SK-N-SH (cell line): ENCODE data around the gene RHPN2. TPM values are rescaled to one million over a fixed set of nuclear protein-coding genes. Genes with fewer than 3 reads are reported as not detected.

Experiments
- CTCF ChIA-PET: fragments of 300-600, 350-600 bp; formaldehyde crosslinking; extraction: SDS; loops from one replicate; lab custom pipeline; 2021; lab: Yijun Ruan, JAX
- POLR2A ChIA-PET: fragments of 350-600 bp; sonication (Branson Sonifier 250); formaldehyde crosslinking; extraction: SDS; loops from one replicate; lab custom pipeline; 2020; ENCODE audit warnings: antibody characterized with exemption, inconsistent platforms; lab: Yijun Ruan, JAX
- DNase-seq: peaks from one replicate; pipeline ENCODE4 v3.0.0; 2012
- H2AFZ ChIP-seq: fragments of 200-600 bp; sonication (generic); 2 replicates; pipeline ENCODE4 v1.8.1; 2016; ENCODE audit warnings: antibody characterized with exemption, mild to moderate bottlenecking, low read depth
- H3F3A ChIP-seq: fragments of 200-600 bp; sonication (generic); replicated peaks from 2 replicates; pipeline ENCODE3; 2016; ENCODE audit warnings: antibody characterized with exemption, mild to moderate bottlenecking; ENCODE audit not compliant: insufficient read depth
- H3K27ac ChIP-seq, 2 experiments: fragments of 200-500 bp in 1 of 2; fragments of 200-600 bp in 1 of 2; sonication (Bioruptor generic) in 1 of 2; sonication (generic), shearing (Covaris generic) in 1 of 2; 2 replicates each; pipeline versions ENCODE4 v1.5.1 to v1.6.1; 2014 to 2016; ENCODE audit warnings: low read depth in 2 of 2, inconsistent platforms in 1 of 2, low read length in 1 of 2, mild to moderate bottlenecking in 1 of 2, mixed read lengths in 1 of 2
- H3K27me3 ChIP-seq: fragments of 200-600 bp; sonication (generic), shearing (Covaris generic); 2 replicates; pipeline ENCODE4 v1.6.1; 2016; ENCODE audit warnings: mixed run types; ENCODE audit not compliant: insufficient read depth
- H3K36me3 ChIP-seq, 2 experiments: fragments of 200-500 bp in 1 of 2; fragments of 200-600 bp in 1 of 2; sonication (Bioruptor generic) in 1 of 2; sonication (generic) in 1 of 2; replicated peaks in 1 of 2; 2 replicates each; pipeline versions ENCODE3 to v1.5.1; 2014 to 2016; ENCODE audit warnings: low read length in 1 of 2, mild to moderate bottlenecking in 1 of 2; ENCODE audit not compliant: insufficient read depth in 2 of 2, control insufficient read depth in 1 of 2
- H3K4me1 ChIP-seq, 2 experiments: fragments of 200-500 bp in 1 of 2; fragments of 200-600 bp in 1 of 2; sonication (Bioruptor generic) in 1 of 2; sonication (generic), shearing (Covaris generic) in 1 of 2; 2 replicates each; pipeline versions ENCODE4 v1.5.1 to v1.6.1; 2014 to 2016; ENCODE audit warnings: low read depth in 1 of 2, low read length in 1 of 2, mixed run types in 1 of 2; ENCODE audit not compliant: insufficient read depth in 2 of 2, control insufficient read depth in 1 of 2
- H3K4me2 ChIP-seq: fragments of 200-600 bp; sonication (generic), shearing (Covaris generic); 2 replicates; pipeline ENCODE4 v1.6.1; 2017; ENCODE audit warnings: mixed run types
- H3K4me3 ChIP-seq, 2 experiments: fragments of 200-500 bp in 1 of 2; fragments of 200-600 bp in 1 of 2; sonication (Bioruptor generic) in 1 of 2; sonication (generic), shearing (Covaris generic) in 1 of 2; 2 replicates each; pipeline versions ENCODE4 v1.5.1 to v1.8.1; 2014 to 2016; ENCODE audit warnings: low read depth in 2 of 2, inconsistent platforms in 1 of 2, low read length in 1 of 2, mild to moderate bottlenecking in 1 of 2, mixed read lengths in 1 of 2, moderate library complexity in 1 of 2
- H3K79me2 ChIP-seq: fragments of 200-600 bp; sonication (generic); 2 replicates; pipeline ENCODE4 v1.8.1; 2017; ENCODE audit warnings: mild to moderate bottlenecking; ENCODE audit not compliant: insufficient read depth
- H3K9ac ChIP-seq: fragments of 200-600 bp; sonication (generic); 2 replicates; pipeline ENCODE4 v1.6.1; 2017; ENCODE audit warnings: mixed run types
- H3K9me2 ChIP-seq: fragments of 200-600 bp; sonication (generic); 2 replicates; pipeline ENCODE4 v1.6.1; 2017; ENCODE audit warnings: mixed run types
- H3K9me3 ChIP-seq: fragments of 200-600 bp; sonication (generic); 2 replicates; pipeline ENCODE4 v1.6.1; 2017; ENCODE audit warnings: mixed run types, mild to moderate bottlenecking, moderate library complexity
- H4K20me1 ChIP-seq: fragments of 200-600 bp; sonication (generic); 2 replicates; pipeline ENCODE4 v1.6.1; 2017; ENCODE audit warnings: mild to moderate bottlenecking, mixed run types; ENCODE audit not compliant: insufficient read depth
- FOXJ3 ChIP-seq: sonication (generic); formaldehyde crosslinking; IDR thresholded peaks from 2 replicates; pipeline ENCODE4 v1.5.1; 2020; ENCODE audit warnings: mild to moderate bottlenecking, missing genetic modification reagents
- GABPA ChIP-seq: IDR thresholded peaks from 2 replicates; pipeline ENCODE4 v1.4.0; 2012; ENCODE audit warnings: low read depth, mild to moderate bottlenecking
- MEF2A ChIP-seq: IDR thresholded peaks from 2 replicates; pipeline ENCODE4 v1.4.0; 2012; ENCODE audit warnings: low read depth, borderline replicate concordance
- NFIC ChIP-seq: IDR thresholded peaks from 2 replicates; pipeline ENCODE4 v1.4.0; 2012; ENCODE audit warnings: borderline replicate concordance
- SIN3A ChIP-seq: IDR thresholded peaks from 2 replicates; pipeline ENCODE4 v1.6.1; 2012; ENCODE audit warnings: low read depth, mild to moderate bottlenecking, low read length, moderate library complexity, borderline replicate concordance
- TCF12 ChIP-seq: IDR thresholded peaks from 2 replicates; pipeline ENCODE4 v1.4.0; 2012
- TEAD4 ChIP-seq: IDR thresholded peaks from 2 replicates; pipeline ENCODE4 v1.4.0; 2012; ENCODE audit warnings: mild to moderate bottlenecking, borderline replicate concordance; ENCODE audit not compliant: insufficient read depth
- WGBS: methylation state at CpG from one replicate; pipeline ENCODE4 v1.1.6; 2017; ENCODE audit warnings: low lambda C conversion rate; 5-methylcytosine and 5-hydroxymethylcytosine counted together
- polyA plus RNA-seq, 3 experiments: library from polyadenylated mRNA; depleted of rRNA; stranded (reverse); fragments of >200 nt; gene quantifications; 2 replicates each; pipeline ENCODE4 v1.2.3, GENCODE V29; 2012
- TF ChIP-seq, protein P1 (sequence below): fragments of 200-600 bp; sonication (generic); IDR thresholded peaks from 2 replicates; pipeline ENCODE4 v1.6.1; 2017; ENCODE audit warnings: antibody characterized with exemption, mild to moderate bottlenecking, moderate library complexity

Gene RHPN2
- polyA plus RNA-seq, 1 of the 3 experiments (the other 2 are of a cell fraction) = 7.0 TPM

DNA sequence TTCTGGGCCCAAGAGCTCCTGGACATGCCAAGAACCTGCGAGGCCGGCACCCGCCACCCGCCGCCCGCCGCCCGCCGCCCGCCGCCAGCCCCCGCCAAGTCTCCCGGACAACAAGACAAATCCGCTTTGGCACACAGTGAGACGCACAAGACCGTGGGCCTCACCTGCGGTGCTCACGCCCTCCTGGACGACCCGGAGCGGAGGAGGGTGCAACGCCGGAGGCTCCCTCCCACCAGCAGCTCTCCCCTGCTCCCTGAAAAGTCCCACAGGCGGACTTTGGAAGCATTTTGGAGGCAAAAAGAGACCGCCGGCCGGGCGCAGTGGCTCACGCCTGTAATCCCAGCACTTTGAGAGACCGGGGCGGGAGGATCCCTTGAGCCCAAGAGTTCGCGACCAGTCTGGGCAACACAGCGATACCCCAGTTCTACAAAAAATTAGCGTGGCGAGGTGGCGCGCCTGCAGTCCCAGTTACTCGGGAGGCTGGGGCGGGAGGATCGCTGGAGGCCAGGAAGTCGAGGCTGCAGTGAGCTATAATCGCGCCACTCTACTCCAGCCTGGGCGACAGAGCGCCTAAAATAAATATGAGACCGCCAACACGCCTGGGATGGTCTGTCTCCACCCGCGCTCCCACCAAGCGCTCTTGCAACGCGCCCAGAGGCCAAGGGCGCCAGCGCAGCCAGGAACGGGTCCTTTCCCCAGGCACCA is 783 bp downstream of the RHPN2 start:
- H3K9me2 ChIP-seq = no peaks in the 10 kb centered on the region
- TF ChIP-seq, protein P1, sequence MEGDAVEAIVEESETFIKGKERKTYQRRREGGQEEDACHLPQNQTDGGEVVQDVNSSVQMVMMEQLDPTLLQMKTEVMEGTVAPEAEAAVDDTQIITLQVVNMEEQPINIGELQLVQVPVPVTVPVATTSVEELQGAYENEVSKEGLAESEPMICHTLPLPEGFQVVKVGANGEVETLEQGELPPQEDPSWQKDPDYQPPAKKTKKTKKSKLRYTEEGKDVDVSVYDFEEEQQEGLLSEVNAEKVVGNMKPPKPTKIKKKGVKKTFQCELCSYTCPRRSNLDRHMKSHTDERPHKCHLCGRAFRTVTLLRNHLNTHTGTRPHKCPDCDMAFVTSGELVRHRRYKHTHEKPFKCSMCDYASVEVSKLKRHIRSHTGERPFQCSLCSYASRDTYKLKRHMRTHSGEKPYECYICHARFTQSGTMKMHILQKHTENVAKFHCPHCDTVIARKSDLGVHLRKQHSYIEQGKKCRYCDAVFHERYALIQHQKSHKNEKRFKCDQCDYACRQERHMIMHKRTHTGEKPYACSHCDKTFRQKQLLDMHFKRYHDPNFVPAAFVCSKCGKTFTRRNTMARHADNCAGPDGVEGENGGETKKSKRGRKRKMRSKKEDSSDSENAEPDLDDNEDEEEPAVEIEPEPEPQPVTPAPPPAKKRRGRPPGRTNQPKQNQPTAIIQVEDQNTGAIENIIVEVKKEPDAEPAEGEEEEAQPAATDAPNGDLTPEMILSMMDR = 0 out of 2 replicates have a peak, but pooled peaks have one; percentile 12
- TF ChIP-seq SIN3A = no peak
- no peak overlapping the region for H3K27ac ChIP-seq
- no peaks in the 10 kb centered on the region for H3K9me3 ChIP-seq
- H3K79me2 ChIP-seq = peaks cover 22% of the 10 kb centered on the region; the same call in 1 of the 2 replicates
- peaks cover 10% of the 10 kb centered on the region for H3F3A ChIP-seq
- H3K27me3 ChIP-seq = no peaks in the 10 kb centered on the region
- CTCF ChIA-PET = no interaction called here
- peak overlapping the region; percentile 90 for H2AFZ ChIP-seq
- POLR2A ChIA-PET = interaction anchor here (1.2 kb wide), 1 partner anchor 17 kb away, joined by 5 read pairs; the partner anchor contains the start of gene GPATCH1
- H4K20me1 ChIP-seq = no peaks in the 10 kb centered on the region
- peak; percentile 57 for DNase-seq
- H3K4me1 ChIP-seq = peaks cover 0 to 7% of the 10 kb centered on the region in 2 experiments; a peak in 1 of 4 replicates
- H3K36me3 ChIP-seq = no peaks in the 10 kb centered on the region
- WGBS = 0% methylated on average over 11 of the region's 56 CpGs
- peak overlapping the region; percentile 51; the same call in 1 of the 2 replicates for H3K9ac ChIP-seq
- H3K4me2 ChIP-seq = peak overlapping the region; percentile 85
- peak overlapping the region; percentile 53 to 74 for H3K4me3 ChIP-seq

DNA sequence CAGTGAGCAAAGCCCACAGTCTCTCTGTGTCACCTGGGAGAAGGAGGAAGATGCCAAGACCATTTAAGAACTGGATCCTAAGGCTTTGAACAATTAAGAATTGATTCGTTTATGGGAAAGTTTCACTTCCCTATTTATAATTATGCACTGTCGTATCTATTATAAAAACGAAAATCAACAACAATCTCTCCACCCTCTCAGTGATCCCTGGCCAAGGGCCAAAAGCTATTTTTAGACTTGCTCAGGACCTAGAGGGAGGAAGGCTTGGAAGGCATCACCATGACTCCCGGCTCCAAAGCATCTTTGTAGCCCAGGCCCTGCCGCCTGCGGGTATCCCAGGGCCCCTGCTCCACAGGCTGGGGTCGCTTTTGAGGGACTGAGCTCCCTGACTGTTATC is 1.3 kb downstream of the RHPN2 start:
- peaks cover 7% of the 10 kb centered on the region for H3F3A ChIP-seq
- WGBS = 42% methylated on average over 6 of the region's 7 CpGs
- peak overlapping the region; percentile 63 for H3K4me2 ChIP-seq
- 0 out of 4 replicates have a peak overlapping the region, but pooled peaks of 1 of the 2 experiments have one; percentile 18 for H3K4me3 ChIP-seq
- no peak overlapping the region for H2AFZ ChIP-seq
- peaks cover 22% of the 10 kb centered on the region; the same call in 1 of the 2 replicates for H3K79me2 ChIP-seq
- TF ChIP-seq TEAD4 (no peak), GABPA (no peak), TCF12 (no peak), NFIC (0 out of 2 replicates have a peak, but pooled peaks have one; percentile 23)
- TF ChIP-seq, all 33 proteins: peak for 1
- H3K36me3 ChIP-seq = no peaks in the 10 kb centered on the region
- ChIA-PET POLR2A (interaction anchor here (1.2 kb wide), 1 partner anchor 17 kb away, joined by 5 read pairs; the partner anchor contains the start of gene GPATCH1), CTCF (no interaction called here)
- no peak overlapping the region for H3K27ac ChIP-seq
- peaks cover 0 to 7% of the 10 kb centered on the region in 2 experiments; a peak in 1 of 4 replicates for H3K4me1 ChIP-seq
- no peaks in the 10 kb centered on the region for H3K9me2 ChIP-seq
- H3K27me3 ChIP-seq = no peaks in the 10 kb centered on the region
- H3K9ac ChIP-seq = no peak overlapping the region
- no peak for DNase-seq
- H3K9me3 ChIP-seq = no peaks in the 10 kb centered on the region
- H4K20me1 ChIP-seq = no peaks in the 10 kb centered on the region

DNA sequence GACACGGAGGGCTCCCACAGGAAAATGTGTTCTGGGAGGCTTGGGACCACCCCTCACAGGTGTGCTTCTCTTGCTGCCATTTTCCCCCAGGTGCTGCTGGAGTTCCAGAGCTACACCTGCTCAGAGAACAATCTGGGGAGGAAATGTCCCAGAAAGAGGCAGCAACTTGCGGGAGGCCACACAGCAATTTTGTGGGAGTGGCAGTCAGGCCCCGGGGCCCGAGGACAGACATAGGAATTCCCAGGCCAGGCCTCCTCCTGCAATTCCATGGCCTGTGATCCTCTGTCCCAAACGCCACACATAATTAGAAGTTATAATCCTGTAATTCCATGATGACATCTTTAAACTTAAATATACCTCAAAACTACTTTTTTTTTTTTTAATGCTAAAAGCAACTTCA is 1.8 kb downstream of the RHPN2 start:
- no peak overlapping the region for H3K4me3 ChIP-seq
- no peak overlapping the region for H3K9ac ChIP-seq
- H3K79me2 ChIP-seq = peaks cover 22% of the 10 kb centered on the region; the same call in 1 of the 2 replicates
- no peak overlapping the region for H3K27ac ChIP-seq
- H2AFZ ChIP-seq = no peak overlapping the region
- CTCF ChIA-PET = no interaction called here
- no peaks in the 10 kb centered on the region for H3K36me3 ChIP-seq
- no peaks in the 10 kb centered on the region for H3K9me2 ChIP-seq
- H3K9me3 ChIP-seq = no peaks in the 10 kb centered on the region
- H3F3A ChIP-seq = peaks cover 3% of the 10 kb centered on the region
- 77% methylated on average over 5 of the region's 5 CpGs for WGBS
- TF ChIP-seq FOXJ3 (CRISPR knock-in tag) (no peak), MEF2A (peak; percentile 4; the same call in 1 of the 2 replicates)
- peaks cover 0 to 7% of the 10 kb centered on the region in 2 experiments; a peak in 1 of 4 replicates for H3K4me1 ChIP-seq
- POLR2A ChIA-PET = interaction anchor here (1.2 kb wide), 1 partner anchor 18 kb away, joined by 5 read pairs; the partner anchor contains the start of gene GPATCH1
- H3K27me3 ChIP-seq = no peaks in the 10 kb centered on the region
- no peak for DNase-seq
- peak overlapping the region; percentile 63 for H3K4me2 ChIP-seq
- H4K20me1 ChIP-seq = no peaks in the 10 kb centered on the region
